Thyroid gland (tissue), 4 donors: ENCODE measurements around the gene AATF. TPM values are rescaled to one million over a fixed set of nuclear protein-coding genes. Genes with fewer than 3 reads are reported as not detected.

Experiments used
- DNase-seq, 2 donors: peaks; one replicate each; pipeline ENCODE4 v3.0.0-alpha.2; 2019
- H3K27ac ChIP-seq, 3 donors: fragments of 200-600 bp; sonication (generic); 1 replicate in 2 of 3; 2 replicates in 1 of 3; pipeline ENCODE4 v1.5.1; 2016 to 2019; ENCODE audit warnings: mild to moderate bottlenecking in 1 of 3, moderate library complexity in 1 of 3
- H3K27me3 ChIP-seq: fragments of 200-600 bp; sonication (generic); one replicate; pipeline ENCODE4 v1.5.1; 2019
- H3K36me3 ChIP-seq, 2 donors: fragments of 200-600 bp; sonication (generic); one replicate each; pipeline ENCODE4 v1.5.1; 2016 to 2019
- H3K4me1 ChIP-seq, 2 donors: fragments of 200-600 bp; sonication (generic); one replicate each; pipeline ENCODE4 v1.5.1; 2017 to 2019
- H3K4me3 ChIP-seq, 3 donors: fragments of 200-600 bp; sonication (generic); replicated peaks in 1 of 3; 1 replicate in 2 of 3; 2 replicates in 1 of 3; pipeline ENCODE4 v1.5.1; 2016; ENCODE audit warnings: mild to moderate bottlenecking in 1 of 3
- H3K9me3 ChIP-seq: fragments of 200-600 bp; sonication (generic); one replicate; pipeline ENCODE4 v1.5.1; 2017
- CTCF ChIP-seq, 6 experiments: fragments of 200-600 bp in 3 of 6; fragments of 450-650 bp in 3 of 6; sonication (generic) in 3 of 6; IDR thresholded peaks; one replicate each; pipeline ENCODE4 v1.5.1; 2016 to 2019; ENCODE audit warnings: antibody characterized with exemption in 6 of 6, mild to moderate bottlenecking in 2 of 6, inconsistent platforms in 1 of 6, moderate library complexity in 1 of 6
- POLR2A ChIP-seq, 2 donors: fragments of 450-650 bp; IDR thresholded peaks; one replicate each; pipeline ENCODE4 v1.6.1; 2017; ENCODE audit warnings: antibody characterized with exemption in 2 of 2, mild to moderate bottlenecking in 2 of 2, moderate library complexity in 1 of 2
- WGBS, 2 donors: methylation state at CpG; one replicate each; pipeline ENCODE4 v1.1.5; 2017; 5-methylcytosine and 5-hydroxymethylcytosine counted together
- intact Hi-C: fragments of 100-400 bp; cut with DNase I; formaldehyde crosslinking; loops from one replicate; pipeline ENCODE4 v1.15.1; 2023
- total RNA-seq, 4 donors: library from RNA; depleted of rRNA; stranded (reverse); fragments of >200 nt; gene quantifications; one replicate each; pipeline ENCODE4 v1.2.3, GENCODE V29; 2016

Gene AATF
- total RNA-seq, 4 donors from 2014 or later, result 28.5 to 38.9 (median 32.4) TPM

GRCh38 chr17:37097154-37097553, 148.4 kb downstream of the AATF start:
- intact Hi-C loops, result no loop called here
- DNase-seq, result no peak
- TF ChIP-seq CTCF (IDR thresholded peaks at IDR 0.05), result no peak
- no peak for TF ChIP-seq POLR2A (IDR thresholded peaks at IDR 0.05)
- H3K9me3 ChIP-seq, result no peaks in the 10 kb centered on the region
- no peaks in the 10 kb centered on the region for H3K4me1 ChIP-seq
- no peaks in the 10 kb centered on the region for H3K27me3 ChIP-seq
- H3K4me3 ChIP-seq, result no peak overlapping the region
- H3K36me3 ChIP-seq, result peaks cover 19 to 20% of the 10 kb centered on the region in 2 donors
- WGBS, 2 donors, result 81 to 97% methylated on average over 2 of the region's 2 CpGs
- H3K27ac ChIP-seq, result no peak overlapping the region

- 95 to 96% methylated on average over 5 of the region's 5 CpGs for WGBS, 2 donors
These were observed 149.4 kb downstream of the AATF start for GRCh38 chr17:37098152-37098551.

GRCh38 chr17:37098910-37099664, 150.3 kb downstream of the AATF start:
- Histone ChIP-seq H3K27me3 (no peaks in the 10 kb centered on the region), H3K9me3 (no peaks in the 10 kb centered on the region), H3K36me3 (peaks cover 19 to 20% of the 10 kb centered on the region in 2 donors), H3K4me3 (no peak overlapping the region), H3K27ac (no peak overlapping the region), H3K4me1 (no peaks in the 10 kb centered on the region)
- 95 to 97% methylated on average over 9 of the region's 9 CpGs for WGBS, 2 donors
- intact Hi-C loops, result no loop called here
- no peak for DNase-seq
- TF ChIP-seq POLR2A (IDR thresholded peaks at IDR 0.05), result no peak
- no peak for TF ChIP-seq CTCF (IDR thresholded peaks at IDR 0.05)

More at GRCh38 chr17:37098152-37098551, 149.4 kb downstream of the AATF start:
- H3K4me1 ChIP-seq, result no peaks in the 10 kb centered on the region
- no peak overlapping the region for H3K27ac ChIP-seq
- no peaks in the 10 kb centered on the region for H3K27me3 ChIP-seq
- TF ChIP-seq POLR2A (IDR thresholded peaks at IDR 0.05), result no peak
- no peak for TF ChIP-seq CTCF (IDR thresholded peaks at IDR 0.05)
- peaks cover 19 to 20% of the 10 kb centered on the region in 2 donors for H3K36me3 ChIP-seq
- no peak overlapping the region for H3K4me3 ChIP-seq
- H3K9me3 ChIP-seq, result no peaks in the 10 kb centered on the region
- no peak for DNase-seq
- intact Hi-C loops, result no loop called here

GRCh38 chr17:37100231-37100630, 151.5 kb downstream of the AATF start:
- H3K36me3 ChIP-seq, result peaks cover 17 to 19% of the 10 kb centered on the region in 2 donors
- DNase-seq, result no peak
- WGBS, 2 donors, result 90 to 92% methylated on average over 4 of the region's 4 CpGs

More at GRCh38 chr17:37100231-37100630, 151.5 kb downstream of the AATF start:
- no peak for TF ChIP-seq POLR2A (IDR thresholded peaks at IDR 0.05)
- no peak for TF ChIP-seq CTCF (IDR thresholded peaks at IDR 0.05)
- Histone ChIP-seq H3K4me1 (no peaks in the 10 kb centered on the region), H3K27ac (no peak overlapping the region), H3K27me3 (no peaks in the 10 kb centered on the region), H3K9me3 (no peaks in the 10 kb centered on the region), H3K4me3 (no peak overlapping the region)
- intact Hi-C loops, result no loop called here
